D721Med (cell line): ENCODE measurements around the gene LGI4.

Source experiments
- DNase-seq: peaks from one replicate; pipeline ENCODE4 v3.0.0; 2011; ENCODE audit warnings: low spot score; ENCODE audit not compliant: insufficient read length
- FAIRE-seq: peaks from 2 replicates; lab custom pipeline; 2011; peaks lifted over from hg19 to GRCh38; lab: Jason Lieb, UNC
- TF ChIP-seq, protein P1 (sequence below): IDR thresholded peaks from 2 replicates; pipeline ENCODE4 v1.5.1; 2012; ENCODE audit warnings: mild to moderate bottlenecking, control low read depth; ENCODE audit not compliant: insufficient read depth; ENCODE audit errors: missing control alignments

Gene LGI4

DNA sequence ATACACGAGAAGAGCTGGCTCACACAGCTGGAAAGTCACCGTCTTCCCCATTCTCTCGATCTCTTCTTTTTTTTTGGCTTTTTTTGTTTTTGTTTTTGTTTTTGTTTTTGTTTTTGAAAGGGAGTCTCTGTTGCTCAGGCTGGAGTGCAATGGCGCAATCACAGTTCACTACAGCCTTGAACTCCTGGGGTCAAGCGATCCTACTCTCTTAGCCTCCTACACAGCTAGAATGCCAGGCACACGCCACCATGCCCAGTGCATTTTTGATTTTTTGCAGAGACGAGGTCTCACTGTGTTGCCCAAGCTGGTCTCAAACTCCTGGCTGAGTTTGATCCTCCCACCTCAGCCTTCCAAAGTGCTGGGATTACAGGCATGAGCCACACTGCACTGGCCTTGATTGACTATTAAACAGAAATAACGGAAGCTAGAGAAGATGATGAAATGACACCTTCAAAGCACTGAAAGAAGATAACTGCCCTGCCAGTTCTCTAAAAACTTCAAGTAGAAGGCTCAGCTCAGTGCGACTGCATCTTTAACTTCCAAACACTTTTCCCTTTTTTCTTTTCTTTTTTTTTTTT is 15.2 kb downstream of the LGI4 start:
- FAIRE-seq (no peak), DNase-seq (no peak)
- TF ChIP-seq, protein P1, sequence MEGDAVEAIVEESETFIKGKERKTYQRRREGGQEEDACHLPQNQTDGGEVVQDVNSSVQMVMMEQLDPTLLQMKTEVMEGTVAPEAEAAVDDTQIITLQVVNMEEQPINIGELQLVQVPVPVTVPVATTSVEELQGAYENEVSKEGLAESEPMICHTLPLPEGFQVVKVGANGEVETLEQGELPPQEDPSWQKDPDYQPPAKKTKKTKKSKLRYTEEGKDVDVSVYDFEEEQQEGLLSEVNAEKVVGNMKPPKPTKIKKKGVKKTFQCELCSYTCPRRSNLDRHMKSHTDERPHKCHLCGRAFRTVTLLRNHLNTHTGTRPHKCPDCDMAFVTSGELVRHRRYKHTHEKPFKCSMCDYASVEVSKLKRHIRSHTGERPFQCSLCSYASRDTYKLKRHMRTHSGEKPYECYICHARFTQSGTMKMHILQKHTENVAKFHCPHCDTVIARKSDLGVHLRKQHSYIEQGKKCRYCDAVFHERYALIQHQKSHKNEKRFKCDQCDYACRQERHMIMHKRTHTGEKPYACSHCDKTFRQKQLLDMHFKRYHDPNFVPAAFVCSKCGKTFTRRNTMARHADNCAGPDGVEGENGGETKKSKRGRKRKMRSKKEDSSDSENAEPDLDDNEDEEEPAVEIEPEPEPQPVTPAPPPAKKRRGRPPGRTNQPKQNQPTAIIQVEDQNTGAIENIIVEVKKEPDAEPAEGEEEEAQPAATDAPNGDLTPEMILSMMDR = no peak

DNA sequence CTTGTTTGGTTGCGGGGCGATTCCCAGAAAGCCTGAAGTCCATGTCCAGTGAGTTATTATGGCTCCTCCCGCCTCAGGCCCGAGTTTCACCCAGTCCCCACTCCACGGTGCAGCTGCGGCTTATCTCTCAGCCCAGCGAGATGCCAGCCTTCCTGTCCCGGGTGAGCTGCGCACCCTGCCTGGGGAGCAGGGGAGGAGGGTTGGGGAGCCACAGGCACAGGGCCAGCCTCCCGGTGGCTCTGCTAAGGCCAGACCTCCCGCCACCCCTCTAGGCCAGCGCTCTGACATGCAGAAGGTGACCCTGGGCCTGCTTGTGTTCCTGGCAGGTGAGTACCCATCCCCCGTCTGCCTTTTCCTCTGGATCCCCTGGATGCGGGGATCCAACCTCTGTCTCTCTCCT is 15.8 kb downstream of the LGI4 start:
- no peak for FAIRE-seq
- TF ChIP-seq, protein P1 = no peak
- no peak for DNase-seq

DNA sequence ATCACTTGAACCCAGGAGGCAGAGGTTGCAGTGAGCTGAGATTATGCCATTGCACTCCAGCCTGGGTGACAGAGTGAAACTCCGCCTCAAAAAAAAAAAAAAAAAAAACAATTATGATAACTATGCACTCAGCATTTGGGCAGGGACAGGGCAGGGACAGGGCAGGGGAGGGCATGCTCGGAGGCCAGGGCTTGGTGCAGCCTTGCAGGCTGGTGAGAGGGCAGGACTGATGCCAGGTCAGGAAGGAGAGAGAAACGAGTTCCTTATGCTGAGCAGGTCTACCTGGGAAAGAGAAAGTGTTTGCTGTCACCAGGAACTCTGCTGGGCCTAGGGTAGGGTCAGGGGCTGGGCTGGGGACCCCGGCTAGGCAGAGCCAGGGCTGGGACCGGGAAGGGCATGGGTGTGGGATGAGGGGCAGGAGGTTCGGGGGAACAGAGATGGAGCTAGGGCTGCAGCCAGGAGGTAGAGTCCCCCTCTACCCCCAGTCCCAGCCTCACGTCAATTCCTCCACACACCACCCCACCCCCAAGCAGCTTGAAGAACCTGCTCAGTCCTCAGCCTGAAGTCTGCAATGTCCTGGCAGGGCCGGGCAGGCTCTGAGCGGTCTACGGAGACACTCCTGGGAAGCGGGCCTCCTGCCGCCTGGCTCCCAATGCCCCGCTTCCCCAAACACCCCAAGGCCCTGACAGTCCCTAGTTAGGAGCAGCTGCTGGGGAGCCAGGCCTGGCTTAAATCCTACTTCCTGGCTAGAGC is 16.4 kb downstream of the LGI4 start:
- TF ChIP-seq, protein P1 = no peak
- no peak for FAIRE-seq
- DNase-seq = no peak

DNA sequence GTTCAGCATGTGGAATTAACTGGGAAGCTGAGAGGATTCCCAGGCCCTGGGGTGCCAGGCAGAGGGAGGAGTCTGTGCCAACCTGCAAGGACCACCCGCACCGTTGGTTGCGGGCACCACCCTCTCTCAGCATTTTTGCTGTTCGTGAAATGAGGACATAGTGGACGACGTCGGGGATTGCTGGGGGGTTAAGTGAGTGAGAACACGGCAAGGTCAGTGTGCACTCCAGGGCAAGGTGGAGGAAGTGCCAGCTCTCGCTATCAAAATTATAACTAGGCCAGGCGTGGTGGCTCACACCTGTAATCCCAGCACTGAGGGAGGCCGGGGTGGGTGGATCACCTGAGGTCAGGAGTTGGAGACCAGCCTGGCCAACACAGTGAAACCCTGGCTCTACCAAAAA is 17.1 kb downstream of the LGI4 start:
- DNase-seq (no peak), FAIRE-seq (no peak)
- TF ChIP-seq, protein P1 = no peak

DNA sequence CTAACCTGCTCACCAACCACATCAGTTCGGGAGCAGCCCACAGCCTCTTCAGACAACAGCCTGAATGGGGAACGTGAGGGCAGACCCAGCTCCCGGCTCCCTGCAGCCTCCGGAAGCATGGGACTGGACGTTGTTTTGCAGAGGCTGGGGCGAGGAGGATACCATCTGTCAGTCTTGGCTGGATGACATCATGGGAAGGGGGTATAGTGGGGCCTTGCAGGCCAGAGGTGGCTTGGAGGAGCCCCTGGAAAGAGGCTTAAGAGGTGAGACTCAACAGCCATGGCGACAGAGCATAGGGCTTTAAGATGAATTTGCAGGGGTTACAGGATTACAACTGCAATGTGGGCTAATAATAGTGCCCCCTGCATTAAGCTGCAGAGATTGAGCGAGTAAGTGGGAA is 17.7 kb downstream of the LGI4 start:
- FAIRE-seq = peak; percentile 92
- TF ChIP-seq, protein P1 = no peak
- peak; percentile 83 for DNase-seq

DNA sequence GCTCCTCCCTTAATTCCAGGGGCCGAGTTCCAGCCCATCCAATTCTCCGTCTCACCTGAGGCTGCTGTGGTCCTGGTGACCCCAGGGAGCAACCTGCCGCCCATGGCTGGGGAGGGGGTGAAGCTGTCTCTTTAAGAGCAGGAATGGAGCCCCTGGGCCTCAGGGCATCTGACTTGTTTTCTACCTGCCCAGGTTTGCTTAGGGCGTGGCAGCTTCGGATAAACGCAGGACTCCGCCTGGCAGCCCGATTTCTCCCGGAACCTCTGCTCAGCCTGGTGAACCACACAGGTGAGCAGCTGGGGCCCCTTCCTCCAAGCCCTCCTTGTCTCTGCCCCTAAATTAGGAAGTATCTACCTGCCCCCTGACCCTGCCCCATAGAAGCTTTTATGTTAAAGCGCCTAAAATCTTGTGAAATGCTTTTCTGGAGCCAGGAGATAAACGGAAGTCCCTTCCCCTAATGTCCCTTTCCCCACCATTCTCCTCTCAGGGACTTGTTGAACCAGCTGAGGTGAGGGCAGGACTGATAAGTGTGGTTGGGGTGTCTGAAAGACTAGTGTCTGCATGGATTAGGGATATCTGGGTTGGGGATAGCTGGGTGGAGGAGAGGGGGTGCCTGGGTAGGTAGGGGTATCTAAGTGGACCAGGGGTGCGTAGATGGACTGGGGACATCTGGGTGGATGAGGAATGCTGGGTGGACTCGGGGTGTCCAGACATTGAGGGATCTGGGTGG is 18.6 kb downstream of the LGI4 start:
- DNase-seq (no peak), FAIRE-seq (no peak)
- TF ChIP-seq, protein P1 = no peak
